Peyer's patch (tissue), 4 donors: ENCODE data around the gene SLC24A4.

ENCODE experiments used
- POLR2A ChIP-seq, 2 donors: fragments of 450-650 bp; IDR thresholded peaks; one replicate each; pipeline ENCODE4 v1.5.1; 2017; ENCODE audit warnings: antibody characterized with exemption in 2 of 2, mild to moderate bottlenecking in 2 of 2, moderate library complexity in 2 of 2
- TF ChIP-seq, protein P1 (sequence below), 6 experiments: fragments of 450-650 bp in 4 of 6; fragments of 200-600 bp in 2 of 6; sonication (generic) in 1 of 6; IDR thresholded peaks; one replicate each; pipeline ENCODE4 v1.5.1; 2017 to 2019; ENCODE audit warnings: antibody characterized with exemption in 6 of 6, mild to moderate bottlenecking in 3 of 6, moderate library complexity in 1 of 6

DNA sequence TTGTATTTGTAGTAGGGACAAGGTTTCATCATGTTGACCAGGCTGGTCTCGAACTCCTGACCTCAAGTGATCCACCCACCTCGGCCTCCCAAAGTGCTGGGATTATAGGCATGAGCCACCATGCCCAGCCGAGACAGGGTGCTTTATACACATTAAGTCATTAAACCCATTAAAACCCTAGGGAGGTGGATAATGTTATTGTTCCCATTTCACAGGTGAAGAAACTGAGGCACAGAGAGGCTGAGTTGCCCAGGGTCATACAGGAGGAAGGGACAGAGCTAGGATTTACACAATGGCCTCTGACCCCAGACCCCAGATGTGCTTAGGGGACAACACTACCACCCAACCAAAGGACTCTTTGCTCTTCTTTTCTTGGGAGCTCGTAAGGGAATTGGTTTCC lies 139.6 kb downstream of the SLC24A4 start:
- TF ChIP-seq, protein P1, sequence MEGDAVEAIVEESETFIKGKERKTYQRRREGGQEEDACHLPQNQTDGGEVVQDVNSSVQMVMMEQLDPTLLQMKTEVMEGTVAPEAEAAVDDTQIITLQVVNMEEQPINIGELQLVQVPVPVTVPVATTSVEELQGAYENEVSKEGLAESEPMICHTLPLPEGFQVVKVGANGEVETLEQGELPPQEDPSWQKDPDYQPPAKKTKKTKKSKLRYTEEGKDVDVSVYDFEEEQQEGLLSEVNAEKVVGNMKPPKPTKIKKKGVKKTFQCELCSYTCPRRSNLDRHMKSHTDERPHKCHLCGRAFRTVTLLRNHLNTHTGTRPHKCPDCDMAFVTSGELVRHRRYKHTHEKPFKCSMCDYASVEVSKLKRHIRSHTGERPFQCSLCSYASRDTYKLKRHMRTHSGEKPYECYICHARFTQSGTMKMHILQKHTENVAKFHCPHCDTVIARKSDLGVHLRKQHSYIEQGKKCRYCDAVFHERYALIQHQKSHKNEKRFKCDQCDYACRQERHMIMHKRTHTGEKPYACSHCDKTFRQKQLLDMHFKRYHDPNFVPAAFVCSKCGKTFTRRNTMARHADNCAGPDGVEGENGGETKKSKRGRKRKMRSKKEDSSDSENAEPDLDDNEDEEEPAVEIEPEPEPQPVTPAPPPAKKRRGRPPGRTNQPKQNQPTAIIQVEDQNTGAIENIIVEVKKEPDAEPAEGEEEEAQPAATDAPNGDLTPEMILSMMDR (IDR thresholded peaks at IDR 0.05), result no peak
- TF ChIP-seq POLR2A (IDR thresholded peaks at IDR 0.05), result no peak
